GM18508 (cell line): ENCODE results near the gene ARMC12.
"Not testable (repeated sequence)": the region's sequence is repeated elsewhere in the genome, so short reads cannot be mapped to it uniquely, and the experiment has no call there.

ENCODE experiments used
- ATAC-seq: cut with Tn5 transposase; IDR thresholded peaks from one replicate; pipeline ENCODE4 v1.9.1; 2021; ENCODE audit warnings: moderate number of reproducible peaks; ENCODE audit not compliant: insufficient read depth, unreplicated experiment

ARMC12 gene

DNA sequence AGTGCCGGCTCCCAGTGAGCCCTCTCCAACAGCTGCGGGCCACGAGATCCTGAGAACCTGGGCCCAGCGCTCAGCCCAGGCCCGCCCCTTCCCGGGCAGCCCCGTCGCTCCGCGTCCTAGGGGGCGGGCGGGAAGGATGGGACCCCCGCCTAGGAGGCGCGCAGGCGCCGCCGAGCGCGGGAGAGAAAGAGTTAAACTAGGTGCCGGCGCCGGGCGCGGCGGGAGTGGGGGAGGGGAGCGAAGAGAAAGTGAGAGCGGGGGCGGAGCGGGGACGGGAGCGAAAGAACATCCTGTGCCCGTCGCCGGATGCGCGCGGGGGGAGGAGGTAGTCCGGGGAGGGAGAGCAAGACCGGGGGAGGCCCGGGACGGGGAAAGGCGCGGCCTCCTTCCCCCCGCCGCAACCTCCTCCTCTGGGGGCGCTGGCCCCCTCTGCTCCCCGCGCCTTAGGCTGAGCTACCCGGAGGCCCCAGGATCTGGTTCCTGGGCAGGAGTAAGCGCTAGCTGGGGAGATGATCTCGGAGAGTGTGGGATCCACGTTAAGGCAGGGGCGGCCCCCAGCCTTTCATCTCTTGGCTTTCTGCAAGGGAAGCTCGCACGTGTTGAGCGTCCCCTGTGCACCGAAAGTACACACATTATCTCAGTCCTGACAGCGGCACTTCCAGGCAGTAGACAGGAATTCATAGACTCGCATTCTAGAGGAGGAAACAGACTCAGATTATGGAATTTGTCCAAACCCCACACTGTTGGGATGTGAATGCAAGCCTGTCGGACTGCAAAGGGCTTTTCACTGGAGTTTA is 4.9 kb upstream of the ARMC12 start:
- no peak for ATAC-seq

DNA sequence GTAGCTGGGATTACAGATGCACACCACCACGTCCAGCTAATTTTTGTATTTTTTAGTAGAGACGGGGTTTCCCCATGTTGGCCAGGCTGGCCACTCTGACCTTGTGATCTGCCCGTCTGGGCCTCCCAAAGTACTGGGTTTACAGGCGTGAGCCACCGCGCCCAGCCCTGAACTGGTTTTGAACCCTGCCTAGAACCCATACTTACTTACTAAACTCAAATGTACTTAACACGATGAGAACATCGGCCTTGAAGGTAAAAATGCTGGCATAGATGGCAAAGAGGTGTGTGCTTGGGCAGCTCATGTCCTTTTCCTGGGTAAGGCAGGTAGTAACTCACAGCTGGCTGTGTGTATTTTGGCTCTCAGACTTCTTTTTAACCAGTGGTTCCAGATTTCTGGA is 3.2 kb upstream of the ARMC12 start:
- no peak for ATAC-seq

DNA sequence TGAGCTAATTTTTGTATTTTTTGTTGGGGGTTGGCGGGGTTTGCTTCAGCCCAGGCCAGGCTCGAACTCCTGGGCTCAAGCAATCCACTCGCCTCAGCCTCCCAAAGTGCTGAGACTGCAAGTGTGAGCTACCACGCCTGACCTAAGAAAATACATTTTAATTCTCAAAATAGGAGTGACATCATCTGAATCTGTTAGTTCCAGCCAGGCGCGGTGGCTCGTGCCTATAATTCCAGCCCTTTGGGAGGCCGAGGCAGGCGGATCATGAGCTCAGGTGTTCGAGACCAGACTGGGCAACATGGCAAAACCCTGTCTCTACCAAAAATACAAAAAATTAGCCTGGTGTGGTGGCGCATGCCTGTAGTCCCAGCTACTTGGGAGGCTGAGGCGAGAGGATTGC is 2.5 kb upstream of the ARMC12 start:
- ATAC-seq, result not testable (repeated sequence)

DNA sequence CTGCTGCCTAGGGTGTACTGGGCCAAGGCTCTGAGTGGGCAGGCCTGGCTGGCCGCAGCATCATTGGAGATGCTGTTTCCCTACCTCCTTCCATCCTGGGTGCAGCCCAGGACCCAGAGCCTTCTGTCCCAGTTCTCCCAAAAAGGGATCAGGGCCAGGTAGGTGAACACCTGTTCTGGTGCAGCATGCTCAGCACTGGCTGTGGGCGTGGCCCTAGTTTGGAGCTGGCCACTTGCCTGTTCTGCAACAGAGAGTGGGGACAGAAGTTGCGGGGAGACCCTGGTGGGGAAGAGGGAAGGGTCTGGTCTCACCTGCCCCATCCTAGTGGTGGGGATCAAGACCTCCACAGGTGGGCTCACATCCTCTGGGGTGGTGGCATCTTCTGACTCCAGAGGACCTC is 1.4 kb upstream of the ARMC12 start:
- ATAC-seq, result no peak

DNA sequence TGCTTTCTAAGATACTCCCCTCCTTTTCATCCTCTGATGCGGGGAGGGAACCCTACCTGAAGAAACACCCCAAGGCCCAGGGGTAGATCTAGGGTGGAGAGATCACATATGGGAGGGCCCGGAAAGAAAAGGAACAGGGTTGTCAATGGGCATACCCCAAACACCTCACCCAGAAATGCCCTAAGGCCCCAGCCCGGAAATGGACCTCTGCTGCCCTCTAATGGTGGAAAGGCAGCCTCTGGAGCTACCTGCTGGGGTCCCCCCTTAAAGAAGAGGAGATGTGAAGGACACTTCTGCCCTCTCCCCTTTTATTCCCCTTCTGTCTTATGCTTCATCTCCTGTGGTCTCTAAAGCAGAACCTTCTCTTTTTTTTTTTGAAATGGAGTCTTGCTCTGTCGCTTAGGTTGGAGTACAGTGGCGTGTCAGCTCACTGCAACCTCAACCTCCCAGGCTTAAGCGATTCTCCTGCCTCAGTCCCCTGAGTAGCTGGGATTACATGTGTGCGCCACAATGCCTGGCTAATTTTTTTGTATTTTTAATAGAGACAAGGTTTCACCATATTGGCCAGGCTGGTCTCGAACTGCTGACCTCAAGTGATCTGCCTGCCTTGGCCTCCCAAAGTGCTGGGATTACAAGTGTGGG is 458 bp upstream of the ARMC12 start:
- no peak for ATAC-seq

DNA sequence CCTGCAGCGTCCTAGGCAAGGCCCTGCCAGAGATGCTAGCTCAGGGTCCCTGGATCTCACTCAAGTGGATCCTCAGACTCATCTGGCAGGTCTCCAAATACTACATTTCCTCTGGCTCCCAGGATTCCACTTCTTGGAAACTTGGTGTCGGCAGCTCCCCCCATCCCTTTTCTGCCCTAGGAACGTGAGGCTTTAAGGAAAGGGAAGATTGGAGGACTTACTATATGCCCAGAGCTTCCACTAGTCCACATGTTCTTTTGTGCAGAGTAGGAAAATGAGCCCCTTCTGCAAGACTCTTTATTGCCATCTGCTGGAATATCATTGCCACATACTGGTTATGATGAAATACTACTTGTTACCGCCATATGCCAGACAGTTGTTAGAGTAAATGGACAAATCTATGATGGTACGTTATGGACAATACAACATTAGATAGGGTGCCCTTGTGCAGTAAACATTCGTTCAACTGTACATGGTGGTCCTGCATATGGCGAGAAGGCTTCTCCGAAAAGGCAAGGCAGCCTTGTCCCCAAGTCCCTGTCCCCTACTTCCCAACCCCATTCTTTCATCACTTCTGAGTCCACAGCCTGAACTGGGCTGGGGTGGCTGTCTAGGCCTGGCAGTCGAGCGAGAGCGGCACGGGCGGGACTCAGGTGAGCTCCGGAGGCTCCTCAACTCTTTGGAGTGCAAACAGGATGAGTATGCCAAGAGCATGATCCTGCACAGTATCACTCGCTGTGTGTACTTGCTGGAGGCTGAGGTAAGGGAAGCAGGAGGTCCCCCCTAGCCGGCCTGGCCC is 780 bp downstream of the ARMC12 start:
- no peak for ATAC-seq

DNA sequence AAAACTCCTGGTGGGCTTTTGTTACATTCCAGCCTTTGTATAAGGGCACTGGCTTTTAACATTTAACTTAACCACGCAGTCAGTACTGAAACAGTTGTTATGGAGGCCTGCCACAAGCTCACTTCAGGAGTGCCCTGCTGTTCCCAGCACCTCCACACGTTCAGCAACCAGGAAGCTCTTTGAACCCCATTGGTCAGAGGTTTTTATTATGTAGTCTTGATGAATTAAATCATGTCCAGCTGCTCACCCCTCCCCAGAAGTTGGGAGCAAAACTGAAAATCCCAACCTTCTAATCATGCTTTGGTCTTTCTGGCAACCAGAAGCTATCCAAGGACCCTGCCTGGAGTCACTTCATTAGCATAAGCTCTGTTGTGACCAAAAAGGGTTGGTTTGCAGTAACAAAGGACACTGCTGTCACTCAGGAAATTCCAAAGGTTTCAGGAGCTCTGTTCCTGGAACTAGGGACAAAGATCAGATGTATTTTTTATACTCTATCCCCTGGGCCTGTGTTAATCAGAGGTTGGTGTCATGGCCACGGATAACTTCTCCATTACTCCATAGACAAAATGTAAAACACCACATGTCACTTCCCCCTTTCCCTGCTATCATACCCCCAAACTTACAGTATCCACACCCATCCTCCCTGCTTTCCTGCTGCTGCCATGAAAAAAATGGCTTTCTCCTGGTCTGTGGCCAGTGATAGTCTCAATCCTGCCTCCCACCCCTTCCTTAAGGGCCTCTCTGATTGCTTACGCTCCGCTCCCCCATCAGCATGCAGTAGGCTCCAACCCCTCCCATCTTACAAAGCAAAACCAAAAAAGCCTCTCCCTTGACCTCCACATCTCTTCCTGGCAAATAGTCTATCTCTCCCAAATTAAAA is 3.1 kb downstream of the ARMC12 start:
- no peak for ATAC-seq

DNA sequence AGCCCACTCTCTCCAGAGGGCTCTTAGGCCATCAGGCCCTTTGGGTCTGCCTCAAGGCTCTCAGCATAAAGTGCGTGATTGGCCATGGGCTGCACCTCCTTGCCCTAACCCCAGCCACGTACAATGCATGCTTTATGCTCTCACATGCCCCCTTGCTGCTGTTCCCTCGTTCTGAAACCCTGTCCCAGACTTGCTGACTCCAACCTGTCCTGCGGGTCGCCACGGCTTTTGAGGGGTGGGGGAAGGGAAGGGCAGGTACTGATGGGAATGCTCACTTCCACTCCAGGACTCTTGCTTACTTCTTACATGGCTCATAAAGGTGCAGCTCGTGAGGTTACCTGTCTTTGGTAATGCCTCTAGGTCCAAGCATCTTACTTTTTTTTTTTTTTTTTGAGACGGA is 6.0 kb downstream of the ARMC12 start:
- ATAC-seq, result no peak

DNA sequence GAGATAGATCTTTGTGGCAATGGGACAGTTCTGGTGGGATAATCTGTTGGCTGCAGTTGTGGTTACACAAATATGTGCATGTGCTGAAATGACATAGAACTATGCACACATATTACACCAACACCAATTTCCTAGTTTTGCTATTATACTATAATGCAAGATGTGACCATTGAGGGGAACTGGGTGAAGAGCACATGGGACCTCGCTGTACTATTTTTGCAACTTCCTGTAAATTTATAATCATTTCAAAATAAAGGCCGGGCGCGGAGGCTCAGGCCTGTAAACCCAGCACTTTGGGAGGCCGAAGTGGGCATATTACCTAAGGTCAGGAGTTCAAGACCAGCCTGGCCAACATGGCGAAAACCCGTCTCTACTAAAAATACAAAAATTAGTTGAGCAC is 8.7 kb downstream of the ARMC12 start:
- no peak for ATAC-seq

DNA sequence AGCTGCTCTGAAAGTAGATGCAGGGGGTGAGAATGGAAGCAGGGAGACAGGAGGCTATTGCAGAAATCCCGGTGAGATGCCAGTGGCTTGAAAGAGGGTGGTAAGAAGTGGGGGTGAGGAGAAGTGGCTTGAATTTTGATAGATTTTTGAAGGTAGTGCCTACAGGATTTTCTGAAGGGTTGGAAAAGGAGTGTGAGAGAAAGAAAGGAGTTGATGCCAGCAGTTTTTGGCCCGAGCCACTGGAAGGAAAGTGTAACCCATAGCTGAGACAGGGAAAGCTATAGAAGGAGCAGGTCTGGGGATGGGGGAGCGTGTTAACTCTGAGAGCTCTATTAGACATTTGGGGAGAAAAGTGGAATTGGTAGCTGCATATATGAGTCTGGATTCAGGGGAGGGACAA is 9.7 kb downstream of the ARMC12 start:
- no peak for ATAC-seq

DNA sequence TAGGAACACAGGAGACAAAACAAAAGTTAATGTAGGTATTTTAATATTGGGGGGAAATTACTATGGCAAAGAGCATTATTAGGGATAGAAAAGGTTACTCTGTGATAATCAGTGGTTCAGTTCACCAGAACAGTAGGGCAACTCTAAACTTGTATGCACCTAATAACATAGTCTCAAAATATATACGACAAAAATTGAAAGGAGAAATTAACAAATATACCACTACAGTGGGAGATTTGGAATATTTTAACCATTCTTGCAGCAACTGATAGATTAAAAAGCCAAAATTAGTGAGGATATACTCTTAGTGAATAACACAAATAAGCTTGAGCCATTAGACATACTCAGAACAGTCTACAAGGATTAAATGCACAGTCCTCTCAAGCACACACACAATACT is 11.0 kb downstream of the ARMC12 start:
- ATAC-seq, result no peak

DNA sequence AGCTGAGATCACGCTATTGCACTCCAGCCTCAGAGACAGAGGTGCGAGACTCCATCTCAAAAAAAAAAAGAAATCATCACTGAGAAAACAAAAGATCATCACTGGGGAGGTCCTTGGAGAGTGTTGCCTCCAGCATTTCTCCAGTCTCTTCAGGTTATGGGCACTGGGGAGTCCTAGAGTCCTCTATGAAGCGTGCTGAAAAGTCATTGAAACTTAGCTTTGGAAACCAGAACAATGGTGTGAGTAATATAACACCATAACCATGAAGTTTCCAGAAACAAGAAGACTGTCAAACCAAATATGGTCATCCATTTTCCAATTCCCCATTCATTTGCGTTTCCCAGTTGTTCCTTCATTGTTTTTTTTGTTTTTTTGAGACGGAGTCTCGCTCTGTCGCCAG is 13.7 kb downstream of the ARMC12 start:
- ATAC-seq, result no peak

DNA sequence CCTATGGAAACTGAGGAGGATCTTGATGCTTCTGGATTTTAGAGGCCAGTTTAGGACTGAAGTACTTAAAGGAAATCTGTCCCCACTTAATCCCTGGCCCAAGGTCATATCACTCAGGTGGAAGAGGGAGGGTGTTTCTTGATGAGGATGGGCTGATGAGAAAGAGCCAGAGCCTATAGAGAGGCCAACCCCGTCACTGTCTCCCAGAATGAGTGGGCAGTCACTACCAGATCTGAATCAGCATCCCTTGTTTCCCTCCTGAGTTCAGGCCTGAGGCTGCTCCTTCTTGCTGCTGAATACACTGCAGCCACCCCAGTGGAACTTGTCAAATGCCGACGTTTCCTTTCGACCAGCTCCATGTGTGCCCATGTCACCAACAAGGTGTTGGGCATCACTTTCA is 14.8 kb downstream of the ARMC12 start:
- no peak for ATAC-seq

DNA sequence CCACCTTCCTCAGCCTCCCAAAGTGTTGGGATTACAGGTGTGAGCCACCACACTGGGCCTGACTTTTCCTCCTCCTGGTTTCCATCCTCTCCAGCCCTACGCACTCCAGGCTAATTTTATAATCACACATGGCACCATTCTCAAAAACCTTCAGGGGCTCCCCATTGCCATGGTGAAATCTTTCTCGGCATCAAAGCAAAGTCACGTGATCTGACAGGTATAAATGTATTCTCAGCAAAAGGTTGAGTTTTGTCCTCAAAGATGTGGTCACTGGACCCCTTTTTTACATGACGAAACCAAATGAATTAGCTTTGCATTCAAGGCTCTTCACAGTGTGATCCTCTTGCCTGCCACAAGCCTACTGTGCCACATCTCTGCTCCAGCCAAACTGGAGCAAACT is 15.5 kb downstream of the ARMC12 start:
- no peak for ATAC-seq

DNA sequence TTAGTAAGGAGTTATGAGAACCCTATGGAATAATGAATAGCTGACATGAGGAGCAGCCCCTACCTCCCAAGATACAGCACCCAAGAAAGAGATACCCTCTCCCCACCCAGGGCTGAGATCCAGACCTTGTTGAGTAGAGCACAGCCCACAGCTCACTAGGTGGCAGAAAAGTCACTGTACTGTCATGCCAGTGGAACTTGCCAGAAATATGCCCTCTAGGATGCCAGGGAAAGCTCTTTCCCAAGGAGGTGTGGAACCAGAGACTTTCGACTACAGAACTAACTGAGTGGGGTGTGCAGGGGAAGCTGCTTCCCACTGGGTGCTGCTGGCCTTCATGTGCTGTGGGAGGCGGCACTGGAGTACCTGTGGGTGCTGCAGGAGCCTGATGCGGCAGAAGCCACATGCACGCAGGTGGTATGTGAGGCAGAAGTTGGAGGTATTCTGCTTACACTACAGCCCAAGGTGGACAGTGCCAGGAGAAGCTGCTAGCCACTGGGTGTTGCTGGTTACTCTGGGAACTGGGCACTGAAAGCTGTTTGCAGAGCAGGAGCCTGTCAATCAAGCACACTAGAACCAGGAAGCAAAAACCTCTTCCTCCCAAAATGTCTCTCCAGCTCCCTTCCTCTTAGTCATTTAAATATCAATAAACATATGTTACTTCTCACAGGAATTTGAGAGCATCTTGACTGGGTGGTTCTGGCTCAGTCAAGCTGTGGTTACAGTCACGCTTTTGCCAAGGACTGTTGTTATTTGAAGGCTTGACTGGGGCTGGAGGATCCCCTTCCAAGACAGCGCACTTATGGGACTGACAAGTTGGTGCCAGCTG is 17.8 kb downstream of the ARMC12 start:
- no peak for ATAC-seq

DNA sequence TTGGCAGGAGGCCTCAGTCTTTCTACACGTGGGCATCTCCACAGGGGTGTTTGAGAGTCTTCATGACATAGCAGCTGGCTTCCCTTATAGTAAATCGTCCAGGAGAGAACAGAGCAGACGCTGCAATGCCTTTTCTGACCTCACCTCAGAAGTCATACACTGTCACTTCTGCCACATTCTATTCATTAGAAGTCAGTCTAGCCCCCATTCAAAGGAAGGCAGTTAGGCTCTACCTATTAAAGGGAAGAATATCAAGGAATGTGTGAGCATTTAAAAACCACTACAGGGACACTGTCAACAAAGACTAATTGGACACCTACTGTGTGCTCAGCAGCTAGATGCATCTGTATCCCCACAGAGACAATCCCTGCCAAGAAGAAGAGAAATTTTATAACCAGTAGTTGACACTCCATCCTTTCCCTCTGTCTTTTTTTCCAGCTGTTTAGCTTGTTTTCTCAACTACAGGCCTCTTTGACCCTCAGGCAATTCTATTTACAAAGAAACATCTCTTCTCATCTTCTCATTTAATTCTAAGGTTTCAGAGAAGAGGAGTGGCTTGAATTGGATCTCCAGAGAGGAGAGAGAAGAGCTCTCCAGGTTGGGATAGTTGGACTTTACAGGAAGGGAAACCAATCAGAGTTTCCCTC is 18.6 kb downstream of the ARMC12 start:
- ATAC-seq, result no peak

DNA sequence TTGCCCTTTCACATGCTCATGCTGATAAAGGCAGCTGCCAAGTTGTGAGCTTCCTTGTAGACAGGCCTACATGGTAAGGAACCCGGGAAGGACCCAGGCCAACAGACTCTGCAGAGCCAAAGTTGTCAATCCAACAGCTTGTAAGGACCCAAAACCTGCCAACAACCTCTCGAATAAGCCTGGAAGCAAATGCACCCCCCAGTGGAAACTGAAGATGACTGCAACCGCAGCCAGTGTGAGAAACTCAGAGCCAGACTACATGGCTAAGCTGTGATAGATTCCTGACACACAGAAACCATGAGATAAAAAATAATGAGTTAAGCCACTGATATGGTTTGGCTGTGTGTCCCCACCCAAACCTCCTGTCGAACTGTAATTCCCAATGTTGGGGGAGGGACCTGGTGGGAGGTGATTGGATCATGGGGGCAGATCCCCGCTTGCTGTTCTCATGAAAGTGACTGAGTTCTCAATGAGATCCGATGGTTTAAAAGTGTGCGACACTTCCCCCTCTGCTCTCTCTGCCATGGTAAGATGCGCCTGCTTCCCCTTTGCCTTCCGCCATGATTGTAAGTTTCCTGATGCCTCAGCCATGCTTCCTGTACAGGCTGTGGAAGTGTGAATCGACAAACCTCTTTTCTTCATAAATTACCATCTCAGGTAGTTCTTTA is 20.8 kb downstream of the ARMC12 start:
- ATAC-seq, result no peak

DNA sequence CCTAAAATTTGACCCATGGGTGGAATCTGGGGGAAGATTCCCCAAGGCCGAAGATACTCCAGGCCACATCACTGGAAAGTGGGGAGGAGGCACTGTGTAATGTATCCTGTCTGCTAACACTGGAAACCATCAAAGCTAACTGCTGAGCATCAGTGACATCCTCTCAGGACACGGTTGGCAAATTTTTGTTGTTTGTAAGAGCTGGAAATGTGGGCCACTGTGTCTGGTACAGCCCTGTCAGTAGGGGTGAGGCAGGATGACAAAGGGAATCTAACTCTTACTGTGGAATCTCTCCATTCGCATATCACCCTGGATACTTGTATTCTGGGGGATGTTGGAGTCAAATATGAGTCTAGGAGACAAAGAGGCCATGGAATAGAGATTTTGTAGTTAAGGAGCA is 22.6 kb downstream of the ARMC12 start:
- ATAC-seq, result no peak

DNA sequence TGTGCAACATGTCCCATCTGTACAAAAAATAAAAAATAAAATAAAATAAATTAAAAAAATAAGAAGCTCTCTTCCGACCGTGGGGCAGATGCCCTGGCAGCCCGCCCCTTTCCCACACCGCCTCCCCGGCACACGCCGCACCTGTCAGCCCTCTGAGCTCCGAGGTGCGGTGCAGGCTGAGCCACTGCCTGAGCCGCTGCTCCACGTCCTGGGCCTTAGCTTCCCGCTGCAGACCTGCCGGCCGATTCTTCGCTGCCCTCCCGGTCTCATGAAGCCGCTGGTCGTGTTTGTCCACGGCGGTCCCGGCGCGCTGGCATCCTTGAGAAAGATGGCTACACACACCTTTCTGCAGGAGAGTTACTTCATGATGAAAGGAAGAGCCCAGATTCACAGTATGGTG is 28.9 kb downstream of the ARMC12 start:
- no peak for ATAC-seq
